ENCODE results near the gene FMO1.

DNA sequence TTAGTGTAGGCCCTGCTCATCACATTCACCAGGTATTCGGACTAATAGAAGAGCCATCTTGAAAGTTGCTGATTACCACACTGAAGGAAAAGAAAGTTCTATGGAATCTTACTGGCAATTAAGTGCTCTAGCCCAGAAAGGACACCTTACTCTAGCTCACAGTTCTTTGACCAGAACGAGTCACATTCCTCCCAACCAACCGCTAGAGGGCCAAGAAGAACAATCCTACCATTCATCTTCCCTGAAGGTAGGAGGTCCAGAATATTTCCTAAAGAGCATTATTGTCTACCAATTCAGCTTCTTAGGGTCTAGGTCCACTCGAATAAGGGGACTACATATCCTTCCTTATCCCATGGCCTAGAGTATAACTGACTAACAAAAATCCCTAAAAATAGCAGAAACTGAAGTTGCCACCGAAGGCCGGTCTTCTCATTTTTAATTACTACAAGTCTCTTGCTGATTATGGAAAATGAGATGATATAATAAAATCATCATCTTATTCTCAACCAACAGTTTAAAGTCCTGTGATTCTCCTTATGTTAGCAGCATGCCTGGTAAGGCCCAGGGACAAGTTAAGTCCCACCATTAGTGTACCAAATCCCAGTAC is 2.7 kb upstream of the FMO1 start:
- TF ChIP-seq, protein P1, sequence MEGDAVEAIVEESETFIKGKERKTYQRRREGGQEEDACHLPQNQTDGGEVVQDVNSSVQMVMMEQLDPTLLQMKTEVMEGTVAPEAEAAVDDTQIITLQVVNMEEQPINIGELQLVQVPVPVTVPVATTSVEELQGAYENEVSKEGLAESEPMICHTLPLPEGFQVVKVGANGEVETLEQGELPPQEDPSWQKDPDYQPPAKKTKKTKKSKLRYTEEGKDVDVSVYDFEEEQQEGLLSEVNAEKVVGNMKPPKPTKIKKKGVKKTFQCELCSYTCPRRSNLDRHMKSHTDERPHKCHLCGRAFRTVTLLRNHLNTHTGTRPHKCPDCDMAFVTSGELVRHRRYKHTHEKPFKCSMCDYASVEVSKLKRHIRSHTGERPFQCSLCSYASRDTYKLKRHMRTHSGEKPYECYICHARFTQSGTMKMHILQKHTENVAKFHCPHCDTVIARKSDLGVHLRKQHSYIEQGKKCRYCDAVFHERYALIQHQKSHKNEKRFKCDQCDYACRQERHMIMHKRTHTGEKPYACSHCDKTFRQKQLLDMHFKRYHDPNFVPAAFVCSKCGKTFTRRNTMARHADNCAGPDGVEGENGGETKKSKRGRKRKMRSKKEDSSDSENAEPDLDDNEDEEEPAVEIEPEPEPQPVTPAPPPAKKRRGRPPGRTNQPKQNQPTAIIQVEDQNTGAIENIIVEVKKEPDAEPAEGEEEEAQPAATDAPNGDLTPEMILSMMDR (IDR thresholded peaks at IDR 0.05), result peak in 2 of 3 donors; percentile 32 to 47
- TF ChIP-seq POLR2A (IDR thresholded peaks at IDR 0.05), result no peak

Measured in ovary (tissue), 3 donors.